Measurements from ENCODE around the gene ECHS1. TPM values are rescaled to one million over a fixed set of nuclear protein-coding genes. Genes with fewer than 3 reads are reported as not detected.

The ECHS1 gene
- total RNA-seq, 1 donor from 2014 or later = 127 TPM

DNA sequence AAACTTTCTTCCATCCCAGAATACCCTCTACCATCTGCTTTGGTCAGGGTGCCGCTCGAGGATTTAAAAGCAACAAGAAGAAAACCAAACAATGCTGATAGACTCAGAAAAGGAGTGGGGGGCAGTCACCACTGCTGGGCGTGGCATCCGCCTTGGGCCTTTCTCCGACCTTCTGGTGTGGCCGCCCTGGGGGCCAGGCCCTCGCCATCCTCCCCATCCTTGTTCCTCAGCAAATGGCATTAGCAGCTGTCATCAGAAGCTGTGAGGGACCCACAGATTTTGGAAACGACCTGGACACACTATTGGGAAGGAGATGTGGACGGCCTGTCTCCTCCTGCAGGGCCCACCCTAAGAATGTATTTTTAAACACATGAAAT, 60.4 kb downstream of the ECHS1 start:
- TF ChIP-seq, protein P1, sequence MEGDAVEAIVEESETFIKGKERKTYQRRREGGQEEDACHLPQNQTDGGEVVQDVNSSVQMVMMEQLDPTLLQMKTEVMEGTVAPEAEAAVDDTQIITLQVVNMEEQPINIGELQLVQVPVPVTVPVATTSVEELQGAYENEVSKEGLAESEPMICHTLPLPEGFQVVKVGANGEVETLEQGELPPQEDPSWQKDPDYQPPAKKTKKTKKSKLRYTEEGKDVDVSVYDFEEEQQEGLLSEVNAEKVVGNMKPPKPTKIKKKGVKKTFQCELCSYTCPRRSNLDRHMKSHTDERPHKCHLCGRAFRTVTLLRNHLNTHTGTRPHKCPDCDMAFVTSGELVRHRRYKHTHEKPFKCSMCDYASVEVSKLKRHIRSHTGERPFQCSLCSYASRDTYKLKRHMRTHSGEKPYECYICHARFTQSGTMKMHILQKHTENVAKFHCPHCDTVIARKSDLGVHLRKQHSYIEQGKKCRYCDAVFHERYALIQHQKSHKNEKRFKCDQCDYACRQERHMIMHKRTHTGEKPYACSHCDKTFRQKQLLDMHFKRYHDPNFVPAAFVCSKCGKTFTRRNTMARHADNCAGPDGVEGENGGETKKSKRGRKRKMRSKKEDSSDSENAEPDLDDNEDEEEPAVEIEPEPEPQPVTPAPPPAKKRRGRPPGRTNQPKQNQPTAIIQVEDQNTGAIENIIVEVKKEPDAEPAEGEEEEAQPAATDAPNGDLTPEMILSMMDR (IDR thresholded peaks at IDR 0.05; ENCODE audit: insufficient read depth, low read length, poor library complexity, severe bottlenecking) = no peak
- no peaks in the 10 kb centered on the region for H3K36me3 ChIP-seq (ENCODE audit: control insufficient read depth, insufficient read depth, low read length)
- DNase-seq (ENCODE audit: low read depth) = no peak
- no peak overlapping the region for H3K4me3 ChIP-seq (ENCODE audit: low read depth, low read length)
- H3K27me3 ChIP-seq (ENCODE audit: control insufficient read depth, insufficient read depth, low read length) = no peaks in the 10 kb centered on the region

Other genes with a start within 250 kb of the ECHS1 start
- gene KNDC1, start 213.1 kb downstream of the ECHS1 start, total RNA-seq = 0.13 and 0.27 TPM in 2 replicates
- gene UTF1, start 143.1 kb downstream of the ECHS1 start, total RNA-seq = not detected in 2 replicates
- not detected in 2 replicates for gene VENTX, start 135.5 kb downstream of the ECHS1 start, total RNA-seq
- gene ADAM8, start 96.5 kb downstream of the ECHS1 start, total RNA-seq = 78.4 and 123 TPM in 2 replicates
- 55.6 and 65.5 TPM in 2 replicates for gene TUBGCP2, start 64.5 kb downstream of the ECHS1 start, total RNA-seq
- 20.3 and 45.7 TPM in 2 replicates for gene ZNF511, start 64.4 kb downstream of the ECHS1 start, total RNA-seq
- 0.96 TPM in 1 of 2 replicates, not detected in the other for gene CALY, start 36.5 kb downstream of the ECHS1 start, total RNA-seq
- not detected in 2 replicates for gene PRAP1, start 26.0 kb downstream of the ECHS1 start, total RNA-seq
- gene FUOM, start 15.3 kb downstream of the ECHS1 start, total RNA-seq = 47.0 and 58.8 TPM in 2 replicates
- 4.3 and 6.4 TPM in 2 replicates for gene PAOX, start 5.9 kb upstream of the ECHS1 start, total RNA-seq
- 26.7 and 40.3 TPM in 2 replicates for gene MTG1, start 20.8 kb upstream of the ECHS1 start, total RNA-seq
- 0.55 and 2.1 TPM in 2 replicates for gene SPRN, start 51.3 kb upstream of the ECHS1 start, total RNA-seq
- 0.14 TPM in 1 of 2 replicates, not detected in the other for gene SCART1, start 80.6 kb upstream of the ECHS1 start, total RNA-seq
- gene CYP2E1, start 154.0 kb upstream of the ECHS1 start, total RNA-seq = 3.0 and 3.1 TPM in 2 replicates
- 0.27 and 0.50 TPM in 2 replicates for gene SYCE1, start 192.2 kb upstream of the ECHS1 start, total RNA-seq

All from kidney epithelial cell (primary cell).